GM18507 (cell line): Measurements from ENCODE around the gene TMPRSS13.

Experiments used
- DNase-seq: peaks from one replicate; pipeline ENCODE4 v3.0.0; 2011; ENCODE audit warnings: low read depth; ENCODE audit not compliant: insufficient read length; ENCODE audit errors: extremely low spot score
- FAIRE-seq: peaks from 2 replicates; lab custom pipeline; 2011; peaks lifted over from hg19 to GRCh38; lab: Jason Lieb, UNC

TMPRSS13 gene

DNA sequence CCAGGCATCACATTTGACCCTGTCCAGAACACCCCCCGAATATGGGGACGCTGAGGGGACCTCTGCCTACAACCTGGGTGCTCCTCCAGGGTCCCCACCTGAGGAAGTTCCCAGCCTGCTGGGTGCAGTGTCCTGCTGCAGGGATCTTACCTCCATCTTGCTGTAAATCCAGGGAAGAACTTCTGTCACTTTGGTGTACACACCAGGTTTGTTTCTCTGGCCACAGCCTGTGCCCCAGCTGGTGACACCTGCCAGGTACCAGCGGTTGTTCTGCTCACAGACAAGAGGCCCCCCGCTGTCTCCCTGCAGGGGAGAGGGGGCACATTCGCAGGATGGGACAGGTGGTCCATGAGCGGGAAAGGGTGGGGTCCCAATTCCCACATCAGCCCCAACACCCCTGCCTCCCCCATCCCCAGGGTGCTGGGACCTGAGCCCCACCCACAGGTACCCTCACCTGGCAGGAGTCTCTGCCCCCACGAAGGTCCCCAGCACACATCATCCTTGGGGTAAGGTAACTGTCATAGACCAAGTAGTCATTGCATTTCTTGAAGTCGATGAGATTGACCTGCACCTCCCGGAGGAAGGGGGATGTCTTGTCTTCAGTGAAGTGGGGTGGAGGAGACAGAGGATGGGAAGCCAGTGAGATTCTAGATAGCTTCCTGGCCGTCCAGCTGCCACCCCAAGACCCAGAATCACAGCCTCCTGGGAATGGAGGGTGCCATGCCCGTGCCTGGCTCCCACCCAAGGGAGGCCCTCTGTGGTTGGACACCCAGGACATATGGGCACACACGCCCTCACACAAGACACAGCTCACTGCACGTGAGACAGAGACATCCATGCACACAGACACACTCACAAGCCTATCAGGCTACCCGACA is 25.5 kb downstream of the TMPRSS13 start:
- FAIRE-seq = no peak

DNA sequence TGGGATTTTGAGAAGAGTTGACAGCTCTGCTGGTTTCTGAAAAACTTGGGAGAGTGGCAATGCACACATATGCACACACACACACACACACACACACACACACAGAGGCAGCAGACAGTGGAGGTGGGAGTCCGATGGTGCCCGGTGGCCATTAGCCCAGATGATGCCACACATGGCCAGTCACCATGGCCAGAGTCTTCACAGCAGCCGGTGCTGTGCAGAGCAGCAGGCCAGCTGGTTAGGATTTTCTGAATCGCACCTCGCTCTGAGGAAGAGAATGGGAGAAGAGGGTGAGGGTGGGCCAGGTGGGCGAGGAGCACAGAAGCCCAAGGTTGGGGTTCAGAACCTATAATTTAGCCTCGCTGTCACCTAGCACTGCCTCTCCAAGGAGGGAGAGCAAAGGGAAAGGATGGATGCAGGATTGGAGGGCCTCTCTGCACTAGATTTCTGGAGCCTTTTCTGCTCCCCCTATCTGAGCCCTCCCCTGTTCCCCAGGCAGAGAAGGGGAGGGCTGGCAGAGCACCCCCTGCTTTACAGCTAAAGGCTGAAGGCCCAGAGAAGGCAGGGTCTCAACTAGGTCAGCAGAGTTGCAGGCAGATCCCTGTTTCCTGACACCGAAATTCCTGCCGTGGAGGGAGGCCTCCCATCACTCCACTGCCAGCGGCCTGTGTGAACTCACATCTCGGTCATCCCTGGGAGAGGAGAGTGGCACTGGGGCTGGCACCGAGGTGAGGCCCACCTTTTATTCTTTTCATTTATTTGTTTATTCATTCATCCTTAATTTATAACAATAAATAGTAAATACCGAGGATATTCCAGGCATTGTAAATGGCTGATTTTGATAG is 27.0 kb downstream of the TMPRSS13 start:
- FAIRE-seq = no peak
- DNase-seq = no peak

More for the DNA sequence above, 25.5 kb downstream of the TMPRSS13 start:
- no peak for DNase-seq

GRCh38 chr11:117901601-117902000 is 27.6 kb downstream of the TMPRSS13 start:
- no peak for DNase-seq
- no peak for FAIRE-seq

- FAIRE-seq (no peak), DNase-seq (no peak)
Measured at GRCh38 chr11:117900720-117901440, 28.3 kb downstream of the TMPRSS13 start.

DNA sequence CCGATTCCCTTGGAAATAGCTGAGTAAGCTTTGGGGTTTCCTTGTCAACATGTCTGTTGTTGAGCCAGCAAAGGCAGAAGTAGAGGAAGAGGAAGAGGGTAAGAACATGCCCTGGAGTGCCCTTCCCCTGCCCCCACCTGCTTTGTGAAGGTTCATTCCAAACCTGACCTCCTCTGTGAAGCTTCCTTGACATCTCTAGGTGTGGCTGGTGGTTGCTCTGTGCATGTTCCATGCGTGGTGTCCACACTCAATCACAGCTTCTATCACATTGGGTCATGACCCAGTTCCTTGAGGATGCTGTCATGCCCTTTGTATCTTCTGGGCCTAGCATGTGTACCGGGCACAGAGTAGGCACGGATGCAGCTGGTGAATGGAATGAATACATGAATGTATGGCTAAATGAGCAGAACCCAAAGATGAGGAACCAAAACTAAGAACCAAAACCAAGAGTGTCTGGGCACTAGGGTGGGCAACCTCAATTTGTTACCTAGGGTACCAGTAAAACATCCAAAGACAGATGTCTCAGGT is 29.0 kb downstream of the TMPRSS13 start:
- peak; percentile 29 for FAIRE-seq
- DNase-seq = no peak

DNA sequence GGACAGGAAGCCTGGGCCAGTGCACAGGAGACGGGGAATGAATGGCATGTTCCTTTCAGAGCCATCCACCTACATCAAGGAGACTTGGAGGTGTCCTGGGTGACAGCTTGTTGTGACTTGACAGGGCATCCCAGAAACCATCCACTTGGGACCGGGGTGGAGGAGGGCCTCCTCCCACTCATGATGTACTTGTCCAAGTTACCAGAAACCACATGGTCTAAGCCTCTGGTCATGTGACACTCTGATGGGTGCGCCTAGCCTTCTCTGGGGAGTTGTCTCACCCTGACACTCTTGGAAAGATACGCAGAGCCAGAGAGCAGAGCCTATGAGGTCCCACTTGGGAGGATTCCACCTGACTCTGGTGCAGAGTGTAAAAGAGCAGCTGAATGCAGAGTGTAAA is 31.1 kb downstream of the TMPRSS13 start:
- no peak for FAIRE-seq
- DNase-seq = no peak

- DNase-seq = no peak
Measured at GRCh38 chr11:117892651-117893050, 36.6 kb downstream of the TMPRSS13 start.

GRCh38 chr11:117891362-117891761 is 37.8 kb downstream of the TMPRSS13 start:
- FAIRE-seq = no peak
- DNase-seq = no peak

More at GRCh38 chr11:117892651-117893050, 36.6 kb downstream of the TMPRSS13 start:
- no peak for FAIRE-seq

DNA sequence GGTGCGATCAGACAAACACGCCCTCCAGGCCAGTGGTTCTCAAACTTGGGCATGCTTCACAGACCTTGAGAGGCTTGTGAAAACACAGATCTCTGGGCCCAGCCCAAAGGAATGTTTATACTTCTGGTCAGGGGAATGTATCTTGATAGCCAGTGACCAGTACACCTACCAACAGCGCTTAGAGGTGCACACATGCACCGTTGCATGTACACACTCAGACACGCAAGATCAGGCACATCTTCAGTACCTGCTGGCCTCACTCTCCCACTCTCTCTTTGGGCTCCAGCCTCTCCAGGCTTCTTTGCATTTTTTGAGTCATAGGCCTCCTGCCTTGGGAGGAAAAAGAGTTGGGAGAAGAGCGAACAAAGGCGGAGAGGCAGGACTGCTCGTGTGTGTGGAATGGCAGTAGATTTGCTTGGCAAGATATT is 41.0 kb downstream of the TMPRSS13 start:
- FAIRE-seq = no peak

GRCh38 chr11:117887431-117888138 is 41.6 kb downstream of the TMPRSS13 start:
- FAIRE-seq = no peak
- no peak for DNase-seq

More for the DNA sequence above, 41.0 kb downstream of the TMPRSS13 start:
- DNase-seq = no peak

DNA sequence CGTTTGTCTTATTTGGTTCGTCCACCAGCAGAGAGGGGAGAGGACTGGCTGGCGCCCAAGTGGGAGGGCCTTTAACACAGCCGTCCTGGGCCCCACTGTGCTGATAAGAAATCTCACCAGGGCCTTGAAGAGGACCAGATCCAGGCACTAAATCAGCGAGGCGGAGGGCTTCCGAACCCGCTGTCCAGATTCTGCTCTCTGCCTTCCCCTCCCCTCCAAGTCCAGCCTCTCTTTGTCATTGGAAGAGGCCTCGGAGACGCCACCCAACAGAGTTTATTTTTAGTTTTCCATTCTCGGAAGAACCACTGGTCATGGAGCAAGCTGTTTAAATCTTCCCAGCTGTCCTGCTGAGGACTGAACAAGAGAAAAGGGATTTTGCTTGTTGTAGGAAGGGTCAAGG is 43.4 kb downstream of the TMPRSS13 start:
- FAIRE-seq (no peak), DNase-seq (no peak)

GRCh38 chr11:117884994-117885393 is 44.2 kb downstream of the TMPRSS13 start:
- FAIRE-seq = no peak

GRCh38 chr11:117883063-117883462 is 46.1 kb downstream of the TMPRSS13 start:
- no peak for FAIRE-seq
- DNase-seq = no peak

More at GRCh38 chr11:117884994-117885393, 44.2 kb downstream of the TMPRSS13 start:
- no peak for DNase-seq

DNA sequence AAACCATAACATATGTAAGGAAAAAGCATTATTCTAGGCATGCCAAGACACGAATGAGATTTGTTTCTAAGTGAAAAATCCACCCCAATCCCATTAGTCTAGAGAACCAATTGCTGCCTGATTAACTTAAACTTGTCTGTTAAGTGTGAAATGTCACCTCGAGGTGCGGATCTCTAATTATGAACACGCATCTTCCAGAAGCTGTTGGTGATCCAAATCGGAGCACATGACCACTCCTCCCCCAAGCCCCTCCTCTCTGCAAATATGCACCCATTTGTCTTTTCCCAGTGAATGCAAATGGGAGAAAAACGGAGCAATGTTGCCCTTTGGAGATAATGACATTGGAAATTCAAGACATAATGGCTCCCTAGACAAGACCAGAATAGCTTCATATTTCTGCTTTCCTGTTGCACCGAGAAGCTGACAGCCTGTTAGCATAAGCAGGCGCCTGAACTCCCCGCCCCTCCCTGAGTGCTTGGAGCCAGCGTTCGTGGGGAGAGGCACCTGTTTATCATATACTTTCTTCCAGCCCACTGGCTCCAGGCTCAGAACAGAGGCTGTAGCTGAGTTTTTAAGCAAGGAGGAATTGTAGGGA is 46.8 kb downstream of the TMPRSS13 start:
- DNase-seq = no peak
- FAIRE-seq = no peak

- no peak for FAIRE-seq
- no peak for DNase-seq
Measured at GRCh38 chr11:117881217-117881616, 48.0 kb downstream of the TMPRSS13 start.

DNA sequence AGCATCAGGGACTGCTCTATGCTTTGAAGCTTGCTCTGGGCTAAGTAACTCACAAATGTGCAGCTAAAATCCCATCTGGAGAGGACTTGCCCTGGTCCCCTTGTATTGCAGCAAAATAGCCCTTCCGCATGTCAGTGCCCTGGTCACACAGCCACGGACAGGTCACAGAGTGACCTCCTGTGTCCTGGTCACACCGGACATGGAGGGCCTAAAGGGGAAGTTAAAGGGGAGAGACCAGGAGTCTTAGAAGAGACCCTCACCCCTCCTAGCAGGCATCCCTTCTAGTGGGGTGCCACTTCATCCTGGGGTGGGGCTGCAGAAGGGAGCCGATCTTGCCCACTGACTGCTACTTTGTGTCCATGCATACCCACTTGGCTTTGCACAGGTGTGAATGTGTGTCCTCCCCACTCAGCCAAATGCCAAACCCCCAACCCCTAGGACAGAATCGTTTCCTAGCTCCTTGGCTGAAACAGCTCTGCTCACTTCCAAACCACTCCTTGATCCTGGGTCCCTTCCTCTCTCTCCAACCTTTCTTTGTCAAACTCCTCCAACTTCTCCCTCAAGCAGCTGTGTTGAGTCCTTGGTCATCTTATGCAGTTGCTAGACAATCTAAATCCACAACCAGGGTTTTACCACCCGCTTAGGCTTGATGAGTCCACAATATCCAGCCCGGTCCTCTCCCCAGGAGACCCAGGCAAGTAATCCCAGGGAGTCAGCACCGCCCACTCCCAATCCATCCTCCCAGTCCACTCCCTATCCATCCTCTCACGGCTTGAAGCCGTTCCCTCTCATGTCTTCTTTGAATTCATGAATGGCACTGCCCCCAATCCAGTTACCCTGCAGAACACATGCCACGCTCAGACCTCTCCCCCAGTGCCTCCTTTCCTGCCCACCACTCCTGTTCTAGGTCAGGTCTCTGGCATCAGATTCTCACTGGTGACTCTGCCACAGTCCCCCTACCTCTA is 49.4 kb downstream of the TMPRSS13 start:
- DNase-seq (no peak), FAIRE-seq (no peak)

GRCh38 chr11:117878939-117879475 is 50.2 kb downstream of the TMPRSS13 start:
- no peak for DNase-seq
- no peak for FAIRE-seq
